HG03196 (cell line): ENCODE data around the gene PROSER3.

Experiments used
- ATAC-seq: cut with Tn5 transposase; IDR thresholded peaks from one replicate; pipeline ENCODE4 v1.9.1; 2021; ENCODE audit not compliant: unreplicated experiment

The PROSER3 gene

GRCh38 chr19:35816846-35817245, 58.9 kb downstream of the PROSER3 start:
- no peak for ATAC-seq

- no peak for ATAC-seq
These were observed 60.5 kb downstream of the PROSER3 start for GRCh38 chr19:35818445-35818844.
